Stimulated activated CD4-positive, alpha-beta T cell treated with anti-CD3 and anti-CD28 coated beads, Interleukin-4, amount 100 ng/mL, for 24 hours (primary cell): ENCODE measurements around the gene PFKFB1.

Experiments used
- DNase-seq: peaks from one replicate; pipeline ENCODE4 v3.0.0-alpha.2; 2020

Gene PFKFB1

GRCh38 chrX:54994099-54994498, at the start of gene PFKFB1:
Gene PFKFB1, minus strand, starts transcription at chrX:54994188. Its CDS starts 181 bp downstream, at chrX:54994007.
- no peak for DNase-seq

GRCh38 chrX:55041514-55041913, 47.5 kb upstream of the PFKFB1 start:
- DNase-seq = no peak

GRCh38 chrX:55039471-55039870, 45.5 kb upstream of the PFKFB1 start:
- DNase-seq = no peak

GRCh38 chrX:55033429-55033828, 39.4 kb upstream of the PFKFB1 start:
- DNase-seq = no peak

DNA sequence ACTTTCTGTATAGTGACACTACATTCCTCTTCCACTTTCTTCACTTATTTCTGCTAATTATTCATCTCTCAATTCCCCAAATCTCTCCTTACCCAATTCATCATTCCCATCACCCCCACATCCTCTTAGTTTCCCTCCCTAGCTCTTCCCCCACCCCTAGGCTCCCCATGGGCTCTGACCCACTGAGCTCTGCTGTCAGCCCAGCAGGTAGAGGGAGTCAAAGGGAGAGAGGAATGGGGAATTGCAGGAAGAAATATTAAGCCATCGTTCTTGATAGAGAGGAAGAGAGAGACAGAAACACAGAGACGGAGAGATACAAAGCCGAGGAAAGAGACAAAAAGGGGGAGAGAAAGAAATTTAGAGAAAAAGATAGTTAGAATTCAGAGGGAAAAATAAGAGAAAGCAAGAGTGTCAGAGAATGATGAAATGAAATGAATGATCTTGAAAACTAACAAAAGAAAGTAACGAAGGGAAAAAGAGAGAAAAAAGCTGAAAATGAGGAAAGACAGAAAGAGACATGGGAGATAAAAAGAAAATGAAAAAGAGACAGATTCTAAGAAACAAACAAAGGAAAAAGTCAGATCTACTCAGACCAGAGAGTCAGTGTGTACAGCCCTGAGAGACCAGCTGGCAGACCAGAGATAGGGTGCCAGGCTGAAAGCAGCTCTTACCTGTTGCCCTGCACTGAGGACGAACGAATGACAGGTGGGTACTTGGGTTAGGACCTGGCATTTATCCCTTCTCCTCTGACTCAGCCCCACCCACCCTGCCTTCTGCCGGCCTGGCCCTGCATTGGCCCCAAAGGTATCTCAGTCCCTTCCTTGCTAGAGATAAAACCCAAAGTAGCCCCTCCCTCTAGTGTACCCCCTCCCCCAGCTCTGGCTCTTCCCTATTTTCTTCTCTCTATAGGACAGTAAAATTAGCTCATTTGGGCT, 36.5 kb upstream of the PFKFB1 start, which contains the start of gene ALAS2:
ALAS2 (minus strand) TSS at position 707 of the 935 bp plus-strand sequence. CDS start 4,977 bp downstream, outside the sequence.
- no peak for DNase-seq

DNA sequence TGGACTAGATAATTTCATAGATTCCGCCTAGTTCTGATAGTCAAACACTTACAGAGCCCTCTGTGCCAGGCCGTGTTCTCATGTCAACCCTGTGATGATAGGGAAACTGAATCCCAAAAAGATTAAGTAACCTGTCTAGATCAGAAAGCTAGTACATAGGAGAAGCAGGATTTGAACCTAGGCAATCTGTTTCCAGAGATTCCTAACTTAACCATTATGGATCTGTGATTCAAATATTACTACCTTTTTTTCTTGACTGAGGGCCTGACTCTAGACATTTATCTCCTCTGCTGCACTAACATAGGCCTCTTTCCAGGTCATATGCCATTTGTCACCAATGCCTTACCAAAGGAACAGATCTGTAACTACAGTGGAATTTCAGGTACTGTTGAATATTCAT, 35.3 kb upstream of the PFKFB1 start:
- DNase-seq = no peak

DNA sequence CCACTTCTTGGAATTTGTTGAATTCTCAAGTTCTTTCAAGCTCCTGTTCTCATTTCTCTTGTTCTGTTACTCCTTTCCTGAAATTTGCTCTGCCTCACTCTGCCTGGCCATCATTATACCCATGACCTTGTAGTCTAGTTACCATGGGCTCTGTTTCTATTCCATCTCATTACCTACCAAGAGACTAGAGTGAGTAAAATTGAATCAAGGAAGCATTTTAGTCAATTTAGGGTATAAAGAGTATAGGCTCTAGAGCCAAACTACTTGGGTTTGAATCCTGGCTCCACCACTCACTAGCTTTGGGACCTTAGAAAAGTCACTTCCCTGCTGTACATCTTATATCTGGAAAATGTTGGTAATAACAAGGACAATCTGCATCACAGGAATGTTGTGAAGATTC, 34.6 kb upstream of the PFKFB1 start:
- no peak for DNase-seq

DNA sequence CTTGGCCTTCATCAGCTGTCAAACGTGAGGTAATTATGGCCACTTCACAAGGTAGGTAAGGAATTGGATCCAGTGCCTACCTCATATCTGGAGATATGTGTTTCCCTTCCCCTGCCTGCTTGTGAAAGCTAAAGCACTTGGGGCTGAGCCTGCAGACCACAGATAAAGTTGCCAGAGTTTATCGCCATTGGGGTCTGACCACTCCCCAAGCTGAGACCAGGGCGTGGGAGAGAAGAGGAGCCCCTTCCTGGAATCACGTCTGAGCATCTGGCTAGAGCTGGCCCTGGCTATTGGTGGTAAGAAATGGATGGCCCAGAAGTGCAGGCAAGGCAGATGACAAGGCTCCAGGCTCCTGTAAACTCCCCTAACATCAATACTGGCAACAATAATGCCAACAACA, 34.1 kb upstream of the PFKFB1 start:
- DNase-seq = no peak

DNA sequence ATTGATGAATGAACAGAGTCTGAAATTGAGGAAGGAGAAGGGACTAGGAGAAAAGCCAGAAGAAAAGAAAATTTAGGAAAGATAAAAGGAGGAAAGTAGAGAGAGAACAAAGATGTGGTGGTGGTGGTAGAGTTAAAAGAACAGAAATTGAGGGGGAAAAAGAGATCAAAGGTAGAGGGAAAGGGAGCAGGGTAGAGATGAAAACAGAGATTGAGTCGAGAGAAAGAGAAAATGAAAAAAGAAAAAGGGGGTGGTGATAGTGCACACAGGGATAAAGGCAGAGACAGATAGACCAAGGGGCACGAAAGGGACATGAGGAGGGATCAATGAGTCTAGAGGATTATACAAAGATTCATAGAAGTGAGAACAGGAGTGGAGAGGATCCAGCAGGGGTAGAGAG, 32.9 kb upstream of the PFKFB1 start:
- no peak for DNase-seq

GRCh38 chrX:55026143-55026542, 32.2 kb upstream of the PFKFB1 start:
- DNase-seq = no peak

DNA sequence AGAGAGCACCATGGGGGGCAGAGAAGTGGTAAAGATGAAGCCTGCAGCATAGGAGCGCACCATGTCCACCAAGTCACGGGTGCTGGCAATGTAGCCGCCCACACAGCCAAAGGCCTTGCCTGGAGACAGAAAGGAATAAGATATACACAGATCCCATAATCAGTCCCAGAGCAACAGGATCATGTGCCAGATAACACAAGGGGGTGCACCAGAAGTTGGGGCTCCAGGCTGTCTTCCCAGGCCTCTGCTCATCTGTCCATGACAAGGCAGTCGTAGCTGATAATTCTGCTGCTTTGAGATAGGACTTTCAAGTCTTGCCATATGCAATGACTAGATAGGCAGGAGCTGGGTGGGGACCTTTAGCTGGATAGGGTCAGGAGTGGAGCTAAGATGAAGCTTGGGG, 20.9 kb upstream of the PFKFB1 start:
- DNase-seq = no peak

- no peak for DNase-seq
These were observed 17.3 kb upstream of the PFKFB1 start for GRCh38 chrX:55011294-55011693.

DNA sequence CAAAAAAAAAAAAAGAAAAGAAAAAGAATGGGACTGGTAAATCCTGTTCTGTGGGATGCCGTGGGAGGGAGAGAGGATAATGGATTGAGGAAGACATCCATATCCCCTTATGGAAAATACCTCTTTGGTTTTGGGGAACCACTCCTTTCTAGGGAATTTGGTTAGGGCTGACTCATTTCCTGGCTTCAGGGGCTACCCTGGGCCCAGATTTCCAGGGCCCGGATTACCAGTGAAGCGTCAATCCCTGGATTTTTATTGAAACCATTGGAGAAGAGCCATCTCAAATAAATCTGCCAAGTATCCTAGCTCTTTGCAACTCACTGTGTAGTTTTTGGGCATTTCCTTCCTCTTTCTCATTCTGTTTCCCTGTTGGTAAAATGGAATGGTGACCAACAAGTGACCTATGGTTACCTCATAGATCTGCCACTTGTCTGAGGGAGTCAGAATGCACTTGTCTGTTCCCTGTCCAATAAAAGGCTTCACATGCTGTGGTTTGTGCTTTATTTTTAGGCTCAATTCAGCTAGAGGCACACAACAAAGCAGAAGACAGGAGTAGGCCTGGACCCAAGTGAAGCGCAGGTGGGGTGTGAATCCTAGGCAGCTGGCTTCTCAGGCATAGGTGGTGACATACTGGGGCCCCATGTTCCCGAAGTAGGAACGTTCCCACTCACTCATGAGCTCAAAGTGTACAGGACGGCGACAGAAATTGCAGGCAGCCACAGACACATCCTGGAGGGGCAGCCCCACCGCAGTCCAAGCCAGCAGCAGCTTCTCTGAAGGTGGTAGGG, 14.8 kb upstream of the PFKFB1 start:
- DNase-seq = no peak

- DNase-seq = no peak
These were observed 13.7 kb upstream of the PFKFB1 start for GRCh38 chrX:55007656-55008055.

DNA sequence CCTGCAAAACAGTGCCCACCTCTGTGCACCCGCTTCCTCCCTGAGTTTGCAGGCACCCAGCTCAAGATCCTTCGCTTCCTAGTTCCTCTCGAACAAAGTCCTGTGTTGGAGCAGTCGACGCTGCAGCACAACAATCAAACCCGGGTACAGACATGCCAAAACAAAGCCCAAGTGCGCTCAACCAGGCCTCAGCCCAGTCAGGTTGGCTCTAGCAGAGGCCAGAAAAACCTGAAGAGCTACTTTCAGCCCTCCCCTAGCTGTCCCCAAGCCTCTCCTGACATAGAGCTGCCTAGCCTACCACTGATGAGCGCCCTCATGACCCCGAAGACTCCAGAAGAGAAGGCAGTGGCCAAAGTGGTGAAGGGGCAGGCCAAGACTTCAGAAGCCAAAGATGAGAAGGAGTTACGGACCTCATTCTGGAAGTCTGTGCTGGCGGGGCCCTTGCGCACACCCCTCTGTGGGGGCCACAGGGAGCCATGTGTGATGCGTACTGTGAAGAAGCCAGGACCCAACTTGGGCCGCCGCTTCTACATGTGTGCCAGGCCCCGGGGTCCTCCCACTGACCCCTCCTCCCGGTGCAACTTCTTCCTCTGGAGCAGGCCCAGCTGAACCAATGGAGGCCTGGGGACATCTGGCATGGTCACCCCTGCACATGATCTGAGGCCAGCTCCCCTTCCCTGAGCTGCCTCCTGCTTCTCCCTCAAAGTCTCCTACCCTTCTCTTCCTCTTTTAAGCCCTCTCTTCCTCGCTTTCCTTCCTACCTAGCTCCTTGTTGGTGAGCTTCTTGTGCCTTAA, 13.0 kb upstream of the PFKFB1 start:
- no peak for DNase-seq

DNA sequence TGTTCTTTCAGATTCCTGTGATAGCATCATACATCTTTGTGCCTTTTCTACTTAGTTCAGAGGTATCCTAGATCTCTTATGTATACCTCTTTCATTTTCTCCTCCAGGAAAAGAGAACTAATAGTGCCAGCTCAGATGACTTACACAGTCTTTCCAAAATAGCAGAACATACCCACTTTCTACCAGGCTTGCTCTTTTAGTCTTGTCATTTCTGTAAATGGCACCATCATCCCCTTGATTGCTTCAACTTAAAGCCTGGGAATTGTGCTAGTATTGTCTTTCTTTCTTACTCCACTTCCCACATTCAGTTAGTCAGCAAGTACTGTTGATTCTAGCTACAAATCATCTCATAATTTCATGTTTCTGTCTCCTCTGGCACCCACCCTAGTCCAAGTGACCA, 11.3 kb upstream of the PFKFB1 start:
- DNase-seq = no peak

GRCh38 chrX:55004231-55004630, 10.2 kb upstream of the PFKFB1 start:
- no peak for DNase-seq

DNA sequence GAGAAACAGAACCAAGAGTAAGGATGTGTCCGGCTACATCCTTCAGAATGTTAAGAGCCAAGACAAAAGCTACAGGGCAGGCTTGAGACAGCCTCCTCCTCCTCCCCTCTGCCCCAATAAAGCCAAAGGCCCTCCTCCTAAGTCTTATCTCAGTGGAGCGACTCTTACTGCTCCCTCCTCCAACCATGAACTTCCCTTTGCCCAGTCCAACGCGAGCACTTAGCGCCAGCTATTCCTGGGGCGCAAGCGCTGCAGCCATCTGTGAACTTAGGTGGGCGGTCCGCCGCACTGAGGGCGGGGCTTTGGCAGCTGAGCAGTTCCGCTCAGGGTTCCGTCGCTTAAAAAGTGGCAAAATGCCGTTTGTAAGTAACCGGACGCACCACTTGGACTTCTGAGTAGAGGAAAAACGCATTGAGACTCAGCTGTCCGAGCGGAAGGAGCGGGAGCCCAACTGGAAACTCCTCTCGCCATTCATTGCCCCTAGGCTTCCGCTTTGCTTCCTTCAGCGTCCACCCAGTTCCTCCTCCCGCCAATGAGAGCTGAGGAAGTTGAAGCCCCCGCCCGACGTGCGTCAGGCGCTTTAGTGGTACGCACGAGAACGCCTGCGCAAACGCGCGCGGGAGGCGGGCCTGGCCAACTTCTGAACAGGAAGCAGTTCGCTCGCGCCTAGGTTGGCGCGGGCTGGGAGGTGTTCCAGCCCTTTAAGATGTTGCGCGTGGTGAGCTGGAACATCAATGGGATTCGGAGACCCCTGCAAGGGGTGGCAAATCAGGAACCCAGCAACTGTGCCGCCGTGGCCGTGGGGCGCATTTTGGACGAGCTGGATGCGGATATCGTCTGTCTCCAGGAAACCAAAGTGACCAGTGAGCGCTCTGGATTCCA, 6.0 kb upstream of the PFKFB1 start, which contains the start of gene APEX2:
APEX2 (plus strand) TSS at position 647 of the 882 bp plus-strand sequence; CDS start at position 707, 60 bp downstream.
- DNase-seq = peak; percentile 88

DNA sequence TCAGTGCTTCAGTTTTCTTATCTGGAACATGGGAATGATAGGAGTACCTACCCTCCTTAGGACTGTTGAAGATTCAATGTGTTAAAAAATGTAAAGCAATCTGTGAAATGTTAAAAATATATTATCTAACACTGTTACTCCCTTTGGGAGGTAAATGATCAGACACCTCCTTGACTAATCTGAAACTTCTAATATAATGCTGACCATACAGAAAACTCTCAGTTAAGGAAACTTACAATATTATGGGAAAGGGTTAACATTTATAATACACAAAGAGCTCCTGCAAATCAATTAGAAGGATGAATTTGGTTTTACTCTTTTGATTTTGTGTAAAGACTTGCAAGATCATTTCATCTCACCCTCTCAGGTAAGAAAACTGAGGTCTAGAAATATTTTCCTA, 1.6 kb upstream of the PFKFB1 start:
- DNase-seq = no peak

DNA sequence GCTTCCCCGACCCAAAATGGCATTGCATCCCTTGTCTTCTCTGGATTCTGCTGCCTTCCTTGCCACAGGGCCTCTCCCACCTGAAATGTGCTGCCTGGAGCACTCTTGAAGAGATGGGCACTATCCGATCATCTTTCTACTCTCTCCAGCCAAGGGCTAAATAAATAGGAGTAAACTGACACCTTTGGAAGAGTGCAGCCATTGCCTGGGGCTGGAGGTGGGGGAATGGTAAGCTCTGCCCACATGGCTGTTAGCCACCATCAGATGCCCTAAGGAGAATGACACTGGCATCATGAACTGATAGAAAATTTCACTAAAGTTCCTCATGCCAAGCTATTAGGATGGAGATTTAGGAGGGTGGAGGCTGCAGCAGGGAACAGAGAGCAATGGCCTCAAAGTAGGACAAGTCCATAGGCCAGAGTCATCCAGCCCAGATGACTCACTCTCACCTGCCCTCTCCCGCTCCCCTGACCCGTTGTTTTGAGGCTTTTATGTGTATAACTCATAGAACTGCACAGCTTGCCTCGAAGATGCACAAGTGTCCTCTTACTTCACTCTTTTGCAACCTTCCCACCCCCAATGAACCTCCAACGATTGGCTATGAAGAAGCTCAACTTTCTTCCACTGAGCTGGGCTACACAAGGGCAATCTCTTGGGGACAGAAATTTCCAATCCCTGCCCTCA, 822 bp upstream of the PFKFB1 start:
- no peak for DNase-seq
